NCI-H226 (cell line): Measurements from ENCODE around the gene RFX4.

ENCODE experiments used
- DNase-seq: peaks from one replicate; pipeline ENCODE4 v3.0.0-alpha.2; 2015

RFX4 gene

DNA sequence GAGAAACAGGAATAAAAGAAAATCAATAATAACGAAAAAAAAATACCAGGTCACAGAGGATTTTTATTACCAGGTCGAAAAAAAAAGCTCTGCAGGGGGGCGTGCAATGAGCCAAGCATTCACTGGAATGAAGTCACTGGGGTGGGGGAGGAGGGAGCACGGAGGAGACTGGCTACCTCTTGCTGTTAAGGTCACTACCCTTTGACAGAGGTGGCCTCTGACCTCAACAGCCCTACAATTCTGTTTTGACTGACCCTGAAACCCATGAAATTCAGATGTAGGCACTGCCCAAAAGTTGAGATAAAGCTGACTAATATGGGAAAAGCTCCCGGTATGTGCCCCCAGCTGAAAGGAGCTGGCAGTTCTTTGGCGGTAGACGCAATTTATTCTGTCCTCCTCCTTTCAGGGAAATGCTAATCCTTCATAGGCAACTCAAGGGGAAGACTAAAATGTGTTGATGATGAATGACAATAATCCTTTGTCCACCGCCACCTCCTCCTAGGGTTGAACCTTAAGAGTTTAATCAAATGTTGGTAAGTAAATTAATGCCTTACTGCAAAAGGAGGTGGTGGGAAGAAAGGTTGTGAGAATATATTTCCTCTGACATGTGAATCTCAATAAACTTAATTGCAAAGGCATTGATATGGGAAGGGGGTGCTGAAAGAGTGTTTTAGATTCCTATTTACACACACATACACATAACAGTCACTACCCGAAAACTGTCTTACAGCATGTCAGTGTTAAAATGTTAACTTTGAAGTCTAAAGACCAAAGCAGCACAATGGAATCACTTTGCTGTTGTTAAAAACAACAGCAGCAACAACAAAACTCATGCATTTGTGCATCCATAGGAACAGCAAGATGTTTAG lies 185.4 kb downstream of the RFX4 start:
- DNase-seq = peak; percentile 91

DNA sequence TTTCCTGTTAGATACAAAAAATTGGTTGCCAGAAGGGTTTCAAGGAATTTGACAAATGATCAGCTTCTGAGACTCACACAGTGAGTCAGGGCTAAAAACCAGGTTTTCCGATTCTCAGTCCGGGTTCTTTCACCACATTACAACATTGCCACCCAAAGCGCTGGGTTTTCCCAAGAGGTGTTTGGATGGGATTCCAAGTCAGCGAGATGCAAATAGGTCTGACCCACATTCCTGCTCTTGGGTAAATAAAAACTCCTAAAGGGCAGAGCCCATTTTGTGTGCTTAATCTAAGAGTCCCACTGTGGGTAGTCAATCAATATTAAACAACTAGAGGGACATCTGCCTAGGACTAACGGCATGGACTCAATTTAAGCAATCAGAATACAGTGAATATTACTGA lies 186.3 kb downstream of the RFX4 start:
- DNase-seq = peak; percentile 90

DNA sequence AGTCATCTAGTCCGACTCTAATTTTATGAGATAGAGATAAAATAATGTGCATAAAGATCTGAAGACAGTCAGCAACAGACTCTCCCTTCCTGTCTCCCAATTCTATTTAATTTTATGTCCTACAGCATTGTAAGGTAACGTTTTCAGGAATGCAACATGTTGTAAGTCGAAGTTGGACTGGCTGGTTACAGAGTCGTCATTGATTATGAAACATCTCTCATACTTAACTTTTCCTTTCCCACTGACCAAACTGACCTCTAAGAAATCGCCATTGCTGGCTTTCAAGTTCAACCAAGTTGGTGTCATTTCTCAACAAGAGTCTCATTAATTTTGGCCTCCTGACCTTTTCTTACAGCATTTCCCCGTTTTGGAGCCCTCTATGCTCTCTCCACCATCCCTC lies 186.7 kb downstream of the RFX4 start:
- peak; percentile 43 for DNase-seq

DNA sequence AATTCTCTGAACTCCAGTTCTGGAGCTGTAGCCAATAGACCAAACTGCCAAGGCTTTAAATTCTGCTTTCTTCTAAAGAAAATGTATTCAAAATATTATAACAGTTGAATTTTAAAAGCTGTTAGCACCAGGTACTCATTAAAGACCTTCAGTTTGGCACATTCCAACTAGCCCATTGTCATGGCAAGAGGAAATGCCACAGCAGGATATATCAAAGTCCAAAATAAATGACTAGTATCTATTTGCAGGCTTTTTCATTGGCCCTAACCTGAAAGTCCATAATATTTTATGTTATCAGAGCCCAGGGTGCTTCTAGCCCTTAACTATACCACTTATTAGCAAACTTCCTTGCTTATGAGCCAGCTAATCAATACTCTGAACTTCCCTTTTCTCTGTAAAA lies 188.6 kb downstream of the RFX4 start:
- DNase-seq = no peak

DNA sequence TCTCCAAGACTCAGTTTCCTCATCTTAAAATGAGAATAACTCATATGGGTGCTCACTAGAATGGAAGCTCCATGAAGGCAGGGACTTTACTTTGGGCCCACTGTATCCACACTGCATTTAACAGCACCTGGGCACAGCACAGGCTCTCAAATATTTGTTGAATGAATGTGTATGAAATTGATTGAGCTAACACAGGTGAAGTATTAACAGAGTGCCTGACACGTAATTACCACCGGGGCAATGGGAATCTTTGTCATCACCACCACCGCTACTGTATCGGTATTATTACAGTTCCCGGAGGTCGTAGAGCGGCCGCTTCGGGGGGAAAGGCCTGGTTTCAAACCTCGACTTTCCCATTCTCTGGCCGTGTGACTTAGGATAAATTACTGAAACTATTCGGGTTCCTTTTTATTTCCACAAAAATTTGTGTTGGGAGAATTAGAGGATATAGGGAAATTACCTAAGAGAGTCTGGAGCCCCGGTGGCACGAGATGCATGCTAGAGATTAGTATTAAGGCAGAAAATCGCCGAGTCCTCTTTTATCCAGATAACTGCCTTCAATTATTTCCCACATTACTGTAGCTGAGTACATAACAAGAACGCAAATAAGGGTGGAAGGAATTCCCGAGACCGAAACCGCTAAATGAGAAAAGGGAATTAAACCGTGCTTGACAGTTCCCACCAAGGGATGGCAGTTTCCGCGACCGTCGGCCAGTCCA lies 190.6 kb downstream of the RFX4 start:
- DNase-seq = no peak

DNA sequence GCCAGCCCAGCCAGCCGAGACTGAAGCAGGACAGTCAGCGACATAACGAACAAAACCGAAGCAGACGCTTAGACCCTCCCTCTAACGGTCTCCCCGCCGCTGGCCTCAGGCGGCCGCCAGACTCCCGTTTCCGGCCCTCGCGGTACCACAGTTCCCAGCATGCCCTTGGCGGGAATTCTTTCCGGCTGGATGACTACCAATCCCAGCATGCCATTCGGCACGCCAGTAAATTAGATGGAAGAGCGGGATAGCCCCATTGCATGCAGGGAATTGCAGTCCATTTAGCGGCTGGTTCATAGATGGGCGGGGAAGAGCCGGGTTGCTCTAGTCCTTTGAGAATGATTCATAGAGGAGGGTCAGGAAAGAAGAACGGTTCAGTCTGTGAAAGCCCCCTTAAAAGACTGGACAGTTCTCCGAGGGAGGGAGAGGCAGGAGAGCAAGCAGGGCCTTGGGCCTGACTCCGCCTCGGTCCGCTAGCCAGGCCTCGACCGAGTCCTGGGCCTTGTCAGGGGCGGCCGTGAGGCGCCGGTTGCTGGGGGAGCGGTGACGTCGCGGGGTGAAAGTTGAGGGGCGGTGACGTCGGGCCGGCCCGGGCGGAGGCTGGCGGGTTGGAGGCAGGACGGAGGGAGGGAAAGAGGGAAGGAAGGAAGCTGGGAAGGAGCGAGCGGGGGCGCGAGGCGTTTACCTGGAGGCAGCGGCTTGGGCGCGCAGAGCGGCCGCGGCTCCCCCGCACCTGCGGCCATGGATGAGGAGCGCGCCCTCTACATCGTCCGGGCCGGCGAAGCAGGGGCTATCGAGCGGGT lies 191.4 kb downstream of the RFX4 start, which contains the start of gene RIC8B:
RIC8B (plus strand) TSS at position 678 of the 803 bp plus-strand sequence; CDS start at position 742, 64 bp downstream.
- DNase-seq = peak; percentile 98

DNA sequence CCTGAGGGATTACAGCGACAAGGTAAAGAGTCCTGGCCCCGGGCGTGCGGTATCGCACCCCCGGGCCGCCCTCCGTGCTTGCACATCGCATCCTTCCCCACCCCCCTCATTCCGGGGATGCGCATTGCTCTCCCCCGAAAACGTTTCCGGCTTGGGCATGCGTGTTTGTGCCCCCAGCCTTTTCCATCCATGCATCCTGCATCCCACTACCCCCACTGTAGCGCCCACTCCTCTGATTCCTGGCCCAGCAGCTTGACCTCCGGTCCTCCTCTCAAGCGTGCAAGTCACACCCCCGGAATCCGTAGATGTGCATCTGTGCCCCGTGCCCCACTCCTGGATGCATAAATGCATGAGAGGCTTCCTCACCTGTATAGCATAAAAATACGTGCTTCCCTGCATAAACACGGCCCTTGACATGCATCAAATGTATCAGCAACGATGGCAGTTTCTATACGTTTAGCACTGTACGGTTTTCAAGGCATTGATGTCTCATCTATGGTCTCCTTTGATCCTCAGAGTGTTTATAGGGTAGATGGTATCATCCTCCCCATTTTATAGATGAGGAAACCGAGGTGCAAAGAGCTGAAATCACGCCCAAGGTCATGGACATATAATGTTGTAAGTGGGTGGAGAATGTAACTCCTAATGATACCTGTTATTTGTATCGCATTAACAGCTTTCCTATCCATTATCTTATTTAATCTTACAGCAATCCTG lies 192.2 kb downstream of the RFX4 start:
- no peak for DNase-seq

DNA sequence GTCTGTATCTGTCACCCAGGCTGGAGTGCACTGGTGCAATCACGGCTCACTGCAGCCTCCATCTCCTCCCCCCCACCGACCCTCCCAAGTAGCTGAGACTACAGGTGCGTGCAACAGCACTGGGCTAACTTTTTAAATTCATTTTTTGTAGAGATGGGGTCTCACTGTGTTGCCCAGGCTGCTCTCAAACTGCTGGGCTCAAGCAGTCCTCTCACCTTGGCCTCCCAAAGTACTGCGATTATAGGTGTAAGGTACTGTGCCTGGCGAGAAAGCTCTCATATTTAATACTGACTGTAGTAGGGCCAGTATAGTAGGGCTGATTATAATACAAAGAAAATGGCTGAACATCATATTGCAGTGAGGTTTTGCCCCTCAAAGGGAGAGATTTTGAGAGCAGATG lies 194.1 kb downstream of the RFX4 start:
- no peak for DNase-seq

DNA sequence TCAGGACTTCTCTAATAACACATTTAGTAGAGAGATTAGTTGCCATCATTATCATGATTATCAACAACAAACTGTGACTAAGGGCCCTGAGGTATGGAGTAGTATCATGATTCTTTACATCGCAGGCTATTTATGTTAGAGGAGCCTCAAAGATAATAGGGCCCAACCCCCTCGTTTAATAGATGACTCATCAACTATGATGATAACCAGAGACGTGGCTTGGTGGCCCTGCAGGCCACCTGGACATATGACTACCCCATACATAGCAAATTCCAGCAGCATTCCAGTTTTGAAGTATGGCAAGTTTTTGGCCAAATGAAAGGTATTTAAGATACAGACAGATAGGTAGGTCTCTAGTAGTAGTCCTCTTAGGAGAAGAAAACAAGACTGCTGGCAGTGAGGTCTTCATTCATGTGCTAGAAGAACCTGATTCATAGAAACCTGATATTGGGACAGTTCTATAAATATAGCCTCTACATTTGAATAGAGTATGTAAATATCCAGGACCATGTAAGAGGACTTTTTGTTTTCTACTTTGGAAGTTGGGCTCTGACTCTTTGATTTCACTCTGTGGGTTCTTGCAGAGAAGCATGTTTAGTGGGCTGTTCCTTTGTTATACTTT lies 197.3 kb downstream of the RFX4 start:
- DNase-seq = peak; percentile 58

DNA sequence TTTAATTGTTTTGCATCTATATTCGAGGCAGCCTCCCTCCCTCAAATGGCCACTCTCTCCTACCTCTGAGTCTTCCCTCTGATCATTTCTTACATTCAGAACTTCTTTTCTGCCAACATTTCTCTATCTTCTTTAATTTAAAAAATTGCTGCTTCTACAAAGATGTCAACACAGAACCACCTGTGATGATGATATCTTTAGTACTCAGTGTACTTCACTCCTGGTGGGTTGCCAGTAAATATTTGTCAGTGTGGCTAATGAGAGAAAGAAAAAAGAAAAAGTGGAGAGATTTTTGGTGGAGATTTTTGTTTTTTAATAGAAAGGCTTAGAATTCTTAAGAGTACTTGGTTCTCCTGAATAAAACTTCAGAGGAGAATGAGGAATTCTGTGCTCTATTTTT lies 199.8 kb downstream of the RFX4 start:
- no peak for DNase-seq

DNA sequence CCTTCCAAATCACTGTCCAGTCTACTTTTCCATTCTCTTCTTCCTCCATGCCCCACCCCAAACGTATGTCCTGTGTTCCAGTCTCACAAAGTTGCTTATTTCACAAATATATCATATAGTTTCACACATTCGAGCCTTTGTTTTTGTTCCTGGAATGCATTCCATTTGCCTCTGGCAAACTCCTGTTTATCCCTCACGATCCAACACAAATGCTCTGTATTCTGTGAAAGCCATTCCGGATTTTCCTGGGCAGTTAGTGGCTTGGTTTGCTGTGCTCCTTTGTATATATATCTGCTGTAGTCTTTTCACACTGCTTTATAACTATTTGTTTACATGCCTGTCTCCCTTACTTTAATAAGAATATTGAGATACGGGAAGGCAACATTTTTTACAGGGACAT lies 200.7 kb downstream of the RFX4 start:
- no peak for DNase-seq

DNA sequence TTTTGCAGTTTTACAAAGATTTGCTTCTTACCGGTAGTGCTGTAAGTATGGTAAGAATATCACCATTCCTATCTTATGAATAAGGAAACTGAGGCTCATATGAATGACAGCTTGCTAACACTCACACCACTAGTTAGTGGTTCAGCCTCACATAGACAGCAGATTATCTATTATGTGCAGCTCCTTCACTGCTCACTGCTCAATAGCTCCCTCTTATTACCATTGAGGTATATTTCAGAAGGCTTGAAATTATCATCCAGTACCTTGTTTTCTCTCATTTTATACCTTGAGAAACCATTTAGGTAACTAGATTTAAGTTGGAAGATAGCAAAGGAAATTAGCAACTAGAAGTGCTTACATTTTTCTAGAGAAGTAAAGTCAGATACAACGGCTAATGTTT lies 207.2 kb downstream of the RFX4 start:
- DNase-seq = no peak

DNA sequence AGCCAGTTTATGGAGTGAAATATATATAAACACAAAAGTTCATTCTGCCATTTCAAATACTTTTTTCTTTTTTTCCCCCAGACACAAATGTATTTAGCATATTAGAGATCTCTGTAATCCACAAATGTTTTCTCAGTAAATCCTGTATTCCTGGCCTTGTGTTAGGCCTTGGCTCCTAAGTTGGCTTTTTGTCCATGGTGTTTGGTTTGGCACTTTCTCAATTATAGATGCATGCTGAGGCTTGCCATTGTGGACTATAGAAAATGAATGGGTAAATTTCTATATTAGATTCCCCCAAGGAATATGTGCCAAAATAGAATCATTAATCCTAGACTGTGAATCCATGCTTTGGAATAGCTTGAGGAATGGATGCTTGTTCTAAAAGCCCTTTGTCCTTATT lies 208.7 kb downstream of the RFX4 start:
- no peak for DNase-seq

DNA sequence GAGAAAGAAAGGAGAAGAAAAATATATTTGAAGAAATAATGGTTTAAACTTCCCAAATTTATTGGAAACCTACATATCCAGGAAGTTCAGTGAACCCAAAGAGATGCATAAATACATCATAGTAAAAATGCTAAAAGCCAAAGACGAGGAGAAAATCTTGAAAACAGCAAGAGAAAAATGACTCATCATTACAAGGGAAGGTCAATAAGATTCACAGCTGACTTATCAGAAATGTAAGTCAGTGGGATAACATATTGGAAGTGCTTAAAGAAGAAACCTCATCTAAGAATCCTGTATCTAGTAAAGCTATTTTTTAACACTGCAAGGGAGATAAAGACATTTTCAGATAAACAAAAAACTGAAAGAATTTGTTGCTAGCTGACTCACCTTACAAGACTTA lies 211.6 kb downstream of the RFX4 start:
- peak; percentile 7 for DNase-seq

DNA sequence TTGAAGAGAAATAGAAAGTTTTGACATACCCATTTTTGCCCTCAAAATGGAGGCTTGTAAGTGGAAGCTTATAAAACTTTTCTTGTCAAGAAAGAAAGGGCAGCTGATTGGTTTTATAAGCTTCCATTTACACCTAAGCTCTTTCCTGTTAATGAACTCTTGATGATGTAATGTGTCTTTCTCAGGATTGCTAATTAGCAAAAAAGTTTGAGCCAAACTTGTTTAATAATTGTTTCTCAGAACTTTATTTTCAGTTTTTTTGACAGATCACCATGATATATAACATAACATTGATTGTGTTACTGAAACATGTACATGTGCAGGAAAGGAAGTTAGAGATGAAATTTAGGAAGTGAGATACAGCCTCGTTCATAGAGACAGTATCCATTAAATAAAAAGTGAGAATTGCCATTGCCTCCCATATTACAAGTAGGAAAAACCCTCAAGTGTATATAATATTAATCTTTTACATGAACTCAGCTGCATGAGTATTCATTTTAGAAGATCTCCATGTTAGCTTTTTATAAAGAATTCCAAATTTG lies 218.4 kb downstream of the RFX4 start:
- DNase-seq = no peak

DNA sequence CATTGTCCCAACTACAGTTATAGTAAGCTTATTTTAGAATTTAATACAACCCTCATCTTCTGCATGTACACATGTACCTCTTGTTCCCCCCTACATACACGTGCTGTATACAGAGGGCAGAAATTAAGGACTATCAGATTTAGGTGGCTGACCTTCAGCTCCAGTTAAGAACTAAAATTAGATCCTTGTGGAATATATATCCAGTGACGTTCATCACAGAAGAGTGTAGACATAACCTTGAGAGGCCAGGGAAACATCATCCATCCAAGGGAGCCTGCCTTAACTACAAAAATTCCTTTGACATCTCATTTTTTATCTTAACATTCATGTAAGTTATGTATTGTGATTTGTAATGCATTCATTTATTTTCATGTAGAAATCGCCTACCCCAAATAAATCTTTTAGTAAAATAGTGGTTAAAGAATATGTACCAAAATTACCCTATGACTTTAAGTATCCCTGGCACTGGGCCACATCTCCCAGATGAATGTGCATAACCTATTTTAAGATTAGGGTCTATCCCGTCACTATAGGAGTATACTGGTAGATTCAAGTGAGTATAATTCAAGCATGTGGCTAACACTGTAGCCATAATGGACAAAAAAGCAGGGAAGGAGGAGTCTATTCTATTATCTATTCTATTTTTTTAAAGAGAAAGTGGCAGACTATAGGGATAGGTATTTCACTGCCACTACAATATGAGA lies 219.2 kb downstream of the RFX4 start:
- no peak for DNase-seq

DNA sequence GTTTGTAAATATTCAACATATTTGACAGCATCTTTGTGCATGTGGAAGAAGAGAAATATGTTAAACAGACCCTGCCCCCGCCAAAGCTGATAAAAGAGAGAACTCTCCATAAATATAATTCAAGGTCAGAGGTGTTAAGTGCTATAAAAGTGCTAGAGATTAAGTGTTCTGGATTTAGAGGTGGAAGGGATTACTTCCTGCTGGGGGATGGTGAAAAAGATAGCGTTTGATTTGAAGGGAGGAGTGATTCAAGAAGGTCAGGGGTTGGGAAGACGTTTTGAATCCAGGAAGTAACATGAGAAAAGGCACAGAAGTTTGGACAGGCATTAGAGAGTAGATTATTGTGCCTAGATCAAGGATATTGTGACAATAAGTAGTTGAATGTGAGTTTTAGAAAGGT lies 221.9 kb downstream of the RFX4 start:
- DNase-seq = no peak
